Measurements from ENCODE around the gene BEAN1.

BEAN1 gene

DNA sequence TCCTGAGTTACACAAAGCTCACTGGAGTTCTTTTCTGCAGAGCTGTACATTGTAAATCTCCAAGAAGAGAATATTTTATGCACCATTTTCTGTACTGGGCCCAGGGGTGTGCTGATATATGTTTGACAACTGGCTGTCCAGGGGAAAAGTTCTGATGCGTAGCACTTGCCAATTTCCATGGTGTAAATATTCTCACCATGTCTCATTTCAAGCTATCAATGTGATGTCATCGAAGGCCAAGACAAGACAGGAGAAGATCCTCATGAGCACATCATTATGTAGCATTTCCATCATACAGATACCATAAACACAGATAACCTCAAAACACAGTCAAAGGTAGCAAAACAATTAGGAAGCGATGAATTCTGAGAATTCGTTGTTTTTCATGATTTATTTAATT lies 41.7 kb upstream of the BEAN1 start:
- Histone ChIP-seq H3K27ac (ENCODE audit: insufficient read depth, low read length, poor library complexity, severe bottlenecking) (no peak overlapping the region), H3K36me3 (ENCODE audit: control insufficient read depth, insufficient read depth, low read length) (no peaks in the 10 kb centered on the region), H3K27me3 (replicated peaks; ENCODE audit: control insufficient read depth, insufficient read depth, low read length, poor library complexity, severe bottlenecking) (no peaks in the 10 kb centered on the region), H3K9me3 (ENCODE audit: control insufficient read depth, low read length) (no peaks in the 10 kb centered on the region), H3K4me3 (ENCODE audit: insufficient read depth, low read depth, low read length, poor library complexity, severe bottlenecking) (no peak overlapping the region), H3K4me1 (ENCODE audit: control insufficient read depth, insufficient read depth, low read length, poor library complexity, severe bottlenecking) (no peaks in the 10 kb centered on the region)
- no peak for DNase-seq

DNA sequence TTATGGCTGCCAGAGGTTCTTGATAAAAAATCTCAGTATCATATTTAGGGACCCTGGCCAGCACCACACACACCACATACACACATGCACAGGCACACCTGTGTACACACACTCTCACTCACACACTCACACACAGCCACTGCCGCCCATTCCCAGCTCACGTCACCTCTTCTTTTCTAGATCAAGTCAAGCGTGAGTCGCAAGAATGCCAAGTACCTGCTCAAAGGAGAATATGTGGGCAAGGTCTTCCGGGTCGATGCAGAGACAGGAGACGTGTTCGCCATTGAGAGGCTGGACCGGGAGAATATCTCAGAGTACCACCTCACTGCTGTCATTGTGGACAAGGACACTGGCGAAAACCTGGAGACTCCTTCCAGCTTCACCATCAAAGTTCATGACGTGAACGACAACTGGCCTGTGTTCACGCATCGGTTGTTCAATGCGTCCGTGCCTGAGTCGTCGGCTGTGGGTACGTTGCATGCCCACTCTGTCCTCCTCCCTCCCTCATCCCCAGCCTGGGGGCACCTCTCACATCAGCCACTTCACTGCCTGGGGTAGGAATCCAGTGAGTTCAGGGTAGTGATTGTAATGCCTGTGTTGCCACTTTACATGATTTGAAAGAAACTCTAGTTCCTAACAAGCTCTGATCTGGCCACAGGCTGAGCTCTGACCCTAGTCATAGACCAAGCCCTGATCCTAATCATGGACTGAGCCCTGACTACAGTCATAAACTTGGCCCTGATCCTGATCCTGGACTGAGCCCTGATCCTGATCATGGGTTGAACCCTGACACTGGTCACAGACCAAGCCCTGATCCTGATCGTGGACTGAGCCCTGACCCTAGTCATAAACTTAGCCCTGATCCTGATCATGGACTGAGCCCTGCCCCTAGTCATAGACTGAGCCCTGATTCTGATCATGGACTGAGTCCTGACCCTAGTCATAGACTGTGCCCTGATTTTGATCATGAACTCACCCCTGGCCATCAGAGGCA lies 40.2 kb upstream of the BEAN1 start:
- Histone ChIP-seq H3K27ac (ENCODE audit: insufficient read depth, low read length, poor library complexity, severe bottlenecking) (no peak overlapping the region), H3K4me1 (ENCODE audit: control insufficient read depth, insufficient read depth, low read length, poor library complexity, severe bottlenecking) (no peaks in the 10 kb centered on the region), H3K27me3 (replicated peaks; ENCODE audit: control insufficient read depth, insufficient read depth, low read length, poor library complexity, severe bottlenecking) (no peaks in the 10 kb centered on the region), H3K4me3 (ENCODE audit: insufficient read depth, low read depth, low read length, poor library complexity, severe bottlenecking) (no peak overlapping the region), H3K36me3 (ENCODE audit: control insufficient read depth, insufficient read depth, low read length) (no peaks in the 10 kb centered on the region), H3K9me3 (ENCODE audit: control insufficient read depth, low read length) (no peaks in the 10 kb centered on the region)
- no peak for DNase-seq

DNA sequence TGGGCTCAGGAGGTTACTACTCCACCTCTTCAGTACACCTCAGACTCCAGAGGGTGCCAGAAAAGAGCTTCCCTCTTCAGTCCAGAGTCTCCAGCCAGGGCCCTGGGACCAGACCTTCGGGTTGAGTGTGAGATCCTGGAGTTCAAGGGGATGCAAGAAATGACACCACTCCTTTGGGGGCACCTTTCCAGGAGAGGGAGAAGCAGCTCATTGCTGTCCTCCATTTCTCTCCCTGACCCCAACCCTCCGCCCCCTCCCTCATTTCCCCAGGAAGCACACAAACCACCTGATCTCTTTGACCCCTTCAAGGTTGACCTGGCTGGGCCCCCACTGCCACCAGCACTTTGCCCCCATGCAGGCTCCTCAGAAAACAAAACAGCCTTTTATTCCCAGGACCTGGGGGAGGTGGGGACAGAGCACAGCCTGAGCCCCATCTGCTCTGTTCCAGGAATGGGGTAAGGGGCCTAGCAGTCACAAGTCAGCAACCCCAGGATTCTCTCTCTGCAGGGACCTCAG lies 39.2 kb upstream of the BEAN1 start:
- H3K36me3 ChIP-seq (ENCODE audit: control insufficient read depth, insufficient read depth, low read length) = no peaks in the 10 kb centered on the region
- H3K27ac ChIP-seq (ENCODE audit: insufficient read depth, low read length, poor library complexity, severe bottlenecking) = no peak overlapping the region
- H3K4me1 ChIP-seq (ENCODE audit: control insufficient read depth, insufficient read depth, low read length, poor library complexity, severe bottlenecking) = no peaks in the 10 kb centered on the region
- no peak overlapping the region for H3K4me3 ChIP-seq (ENCODE audit: insufficient read depth, low read depth, low read length, poor library complexity, severe bottlenecking)
- no peaks in the 10 kb centered on the region for H3K27me3 ChIP-seq (replicated peaks; ENCODE audit: control insufficient read depth, insufficient read depth, low read length, poor library complexity, severe bottlenecking)
- DNase-seq = no peak
- no peaks in the 10 kb centered on the region for H3K9me3 ChIP-seq (ENCODE audit: control insufficient read depth, low read length)

DNA sequence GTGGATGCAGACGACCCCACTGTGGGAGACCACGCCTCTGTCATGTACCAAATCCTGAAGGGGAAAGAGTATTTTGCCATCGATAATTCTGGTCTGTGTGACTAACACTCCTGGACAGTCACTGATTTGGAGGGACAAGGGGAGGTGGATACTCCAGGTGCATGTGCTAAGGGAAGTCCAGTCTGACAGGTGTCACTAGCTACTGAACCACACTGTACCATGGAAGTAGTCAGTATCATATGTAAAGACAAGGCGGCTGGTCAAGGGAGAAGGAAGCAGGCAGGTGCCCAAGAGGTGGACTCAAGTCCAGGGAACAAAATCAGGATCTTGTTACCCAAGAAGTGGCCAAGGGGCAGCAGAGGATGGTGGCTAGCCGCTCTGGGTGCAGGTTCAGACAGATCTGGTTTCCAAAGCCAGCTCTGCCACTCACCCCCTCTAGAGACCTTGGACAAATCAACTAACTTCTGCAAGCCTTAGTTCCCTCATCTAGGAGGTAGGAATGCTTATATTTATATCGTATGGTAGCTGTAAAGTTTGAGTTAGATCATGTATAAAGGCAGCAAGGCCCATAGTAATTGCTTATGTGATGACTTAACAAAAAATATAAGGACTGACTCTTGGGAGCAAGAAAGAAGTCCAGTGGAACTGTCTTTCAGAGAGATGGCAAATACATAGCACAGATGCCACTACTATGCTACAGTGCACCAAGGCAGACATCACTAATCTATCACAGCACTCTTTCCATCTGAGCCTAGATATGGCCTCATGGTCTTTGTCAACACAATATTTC lies 38.5 kb upstream of the BEAN1 start:
- no peaks in the 10 kb centered on the region for H3K36me3 ChIP-seq (ENCODE audit: control insufficient read depth, insufficient read depth, low read length)
- no peak overlapping the region for H3K4me3 ChIP-seq (ENCODE audit: insufficient read depth, low read depth, low read length, poor library complexity, severe bottlenecking)
- H3K4me1 ChIP-seq (ENCODE audit: control insufficient read depth, insufficient read depth, low read length, poor library complexity, severe bottlenecking) = no peaks in the 10 kb centered on the region
- H3K27me3 ChIP-seq (replicated peaks; ENCODE audit: control insufficient read depth, insufficient read depth, low read length, poor library complexity, severe bottlenecking) = no peaks in the 10 kb centered on the region
- no peak for DNase-seq
- no peak overlapping the region for H3K27ac ChIP-seq (ENCODE audit: insufficient read depth, low read length, poor library complexity, severe bottlenecking)
- no peaks in the 10 kb centered on the region for H3K9me3 ChIP-seq (ENCODE audit: control insufficient read depth, low read length)

DNA sequence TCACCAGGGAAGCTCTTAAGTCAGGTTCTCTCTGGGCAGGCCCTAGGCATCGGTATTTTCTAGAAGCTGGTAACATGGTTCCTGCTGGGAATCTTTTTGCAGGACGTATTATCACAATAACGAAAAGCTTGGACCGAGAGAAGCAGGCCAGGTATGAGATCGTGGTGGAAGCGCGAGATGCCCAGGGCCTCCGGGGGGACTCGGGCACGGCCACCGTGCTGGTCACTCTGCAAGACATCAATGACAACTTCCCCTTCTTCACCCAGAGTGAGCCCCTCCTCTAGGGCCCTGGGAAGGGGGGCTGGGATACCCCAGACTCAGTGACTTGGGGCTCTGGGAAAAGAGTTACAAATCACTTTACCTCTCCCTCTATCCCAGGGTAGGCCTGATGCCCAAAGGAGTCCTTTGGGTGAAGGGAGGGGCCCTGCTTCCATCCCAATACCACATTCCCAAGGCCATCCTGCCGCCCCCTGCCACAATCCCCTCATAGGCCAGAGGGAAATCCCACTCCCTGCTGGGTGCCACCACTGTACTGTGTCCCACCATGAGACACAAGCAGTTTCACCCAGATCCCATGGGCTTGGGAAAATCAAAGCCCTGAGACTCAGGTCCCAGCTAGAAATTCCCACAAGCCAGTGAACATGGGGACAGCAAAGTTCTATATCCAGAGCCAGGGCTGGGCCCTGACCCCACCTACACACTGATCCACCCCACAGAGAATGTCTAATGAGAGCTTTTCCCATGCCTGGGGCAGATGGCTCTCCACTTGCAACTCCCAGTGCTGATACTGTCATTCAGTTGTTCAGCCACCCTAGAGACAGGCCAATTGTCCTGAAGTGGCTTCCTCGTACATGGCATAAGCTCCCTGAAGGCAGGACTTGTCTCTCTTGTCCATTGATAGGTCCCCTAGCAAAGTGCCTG lies 37.6 kb upstream of the BEAN1 start:
- Histone ChIP-seq H3K27me3 (replicated peaks; ENCODE audit: control insufficient read depth, insufficient read depth, low read length, poor library complexity, severe bottlenecking) (no peaks in the 10 kb centered on the region), H3K27ac (ENCODE audit: insufficient read depth, low read length, poor library complexity, severe bottlenecking) (no peak overlapping the region), H3K4me1 (ENCODE audit: control insufficient read depth, insufficient read depth, low read length, poor library complexity, severe bottlenecking) (no peaks in the 10 kb centered on the region), H3K36me3 (ENCODE audit: control insufficient read depth, insufficient read depth, low read length) (no peaks in the 10 kb centered on the region), H3K9me3 (ENCODE audit: control insufficient read depth, low read length) (no peaks in the 10 kb centered on the region), H3K4me3 (ENCODE audit: insufficient read depth, low read depth, low read length, poor library complexity, severe bottlenecking) (no peak overlapping the region)
- DNase-seq = no peak

DNA sequence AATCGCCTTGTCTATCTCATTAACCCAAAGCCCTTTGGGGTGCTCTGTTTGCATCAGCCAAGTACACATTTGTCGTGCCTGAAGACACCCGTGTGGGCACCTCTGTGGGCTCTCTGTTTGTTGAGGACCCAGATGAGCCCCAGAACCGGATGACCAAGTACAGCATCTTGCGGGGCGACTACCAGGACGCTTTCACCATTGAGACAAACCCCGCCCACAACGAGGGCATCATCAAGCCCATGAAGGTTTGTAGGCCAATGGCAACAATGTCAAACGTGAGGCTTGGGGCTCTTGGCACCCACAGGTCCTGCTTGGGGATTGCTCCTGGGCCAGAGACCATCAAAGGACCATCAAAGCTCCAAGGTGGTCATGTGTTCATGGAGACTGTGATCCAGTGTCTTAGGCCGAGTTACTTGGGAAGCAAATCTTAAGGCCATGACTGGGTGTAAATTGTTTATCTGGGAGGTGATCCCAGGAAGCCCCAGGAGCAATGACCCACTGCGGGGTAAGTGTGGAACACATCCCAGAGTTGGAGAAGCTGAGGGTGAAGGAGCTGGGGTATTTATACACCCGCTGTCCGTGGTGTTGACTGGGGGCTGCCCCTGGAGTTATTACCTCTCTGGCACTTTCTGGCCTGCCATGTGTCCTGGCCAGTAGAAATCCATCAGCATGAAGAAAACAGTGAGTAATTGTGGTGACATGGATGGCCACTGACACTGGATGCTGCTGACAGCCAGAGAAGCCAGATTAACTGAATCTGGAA lies 36.6 kb upstream of the BEAN1 start:
- DNase-seq = no peak
- H3K4me1 ChIP-seq (ENCODE audit: control insufficient read depth, insufficient read depth, low read length, poor library complexity, severe bottlenecking) = no peaks in the 10 kb centered on the region
- H3K27ac ChIP-seq (ENCODE audit: insufficient read depth, low read length, poor library complexity, severe bottlenecking) = no peak overlapping the region
- no peak overlapping the region for H3K4me3 ChIP-seq (ENCODE audit: insufficient read depth, low read depth, low read length, poor library complexity, severe bottlenecking)
- no peaks in the 10 kb centered on the region for H3K9me3 ChIP-seq (ENCODE audit: control insufficient read depth, low read length)
- no peaks in the 10 kb centered on the region for H3K36me3 ChIP-seq (ENCODE audit: control insufficient read depth, insufficient read depth, low read length)
- H3K27me3 ChIP-seq (replicated peaks; ENCODE audit: control insufficient read depth, insufficient read depth, low read length, poor library complexity, severe bottlenecking) = no peaks in the 10 kb centered on the region

DNA sequence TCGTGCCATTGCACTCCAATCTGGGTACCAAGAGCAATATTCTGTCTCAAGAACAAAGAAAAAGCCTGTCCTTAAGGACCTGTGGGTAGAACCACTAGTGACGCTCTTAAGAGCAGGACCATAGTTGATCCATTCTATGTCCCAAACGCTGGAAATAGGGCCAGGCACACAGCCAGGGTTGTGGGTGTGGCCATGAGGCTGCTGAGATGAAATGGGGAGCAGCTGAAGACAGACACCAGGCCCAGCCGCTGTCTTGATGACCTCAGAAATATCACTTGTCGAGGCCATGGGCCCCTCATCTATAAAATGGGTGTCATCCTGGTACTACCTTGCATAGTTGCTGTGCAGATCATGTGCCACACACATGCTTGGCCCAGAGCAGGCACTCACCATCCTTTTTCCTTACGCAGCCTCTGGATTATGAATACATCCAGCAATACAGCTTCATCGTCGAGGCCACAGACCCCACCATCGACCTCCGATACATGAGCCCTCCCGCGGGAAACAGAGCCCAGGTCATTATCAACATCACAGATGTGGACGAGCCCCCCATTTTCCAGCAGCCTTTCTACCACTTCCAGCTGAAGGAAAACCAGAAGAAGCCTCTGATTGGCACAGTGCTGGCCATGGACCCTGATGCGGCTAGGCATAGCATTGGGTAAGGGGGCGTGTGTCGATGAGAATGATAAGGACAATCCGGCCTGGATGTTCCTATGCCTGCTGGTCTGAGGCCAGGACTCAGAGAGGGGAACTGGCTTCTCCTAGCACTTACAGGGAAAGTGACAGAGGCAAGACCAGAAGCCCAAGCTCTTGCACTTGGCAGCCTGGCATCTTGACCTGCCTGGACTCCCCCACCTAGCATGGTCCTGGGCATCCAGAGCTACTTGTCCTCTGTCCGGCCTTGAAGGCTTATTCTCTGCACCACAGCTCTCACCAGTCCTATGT lies 35.1 kb upstream of the BEAN1 start:
- Histone ChIP-seq H3K27me3 (replicated peaks; ENCODE audit: control insufficient read depth, insufficient read depth, low read length, poor library complexity, severe bottlenecking) (no peaks in the 10 kb centered on the region), H3K4me3 (ENCODE audit: insufficient read depth, low read depth, low read length, poor library complexity, severe bottlenecking) (no peak overlapping the region), H3K4me1 (ENCODE audit: control insufficient read depth, insufficient read depth, low read length, poor library complexity, severe bottlenecking) (no peaks in the 10 kb centered on the region), H3K9me3 (ENCODE audit: control insufficient read depth, low read length) (no peaks in the 10 kb centered on the region), H3K36me3 (ENCODE audit: control insufficient read depth, insufficient read depth, low read length) (no peaks in the 10 kb centered on the region), H3K27ac (ENCODE audit: insufficient read depth, low read length, poor library complexity, severe bottlenecking) (no peak overlapping the region)
- DNase-seq = no peak

DNA sequence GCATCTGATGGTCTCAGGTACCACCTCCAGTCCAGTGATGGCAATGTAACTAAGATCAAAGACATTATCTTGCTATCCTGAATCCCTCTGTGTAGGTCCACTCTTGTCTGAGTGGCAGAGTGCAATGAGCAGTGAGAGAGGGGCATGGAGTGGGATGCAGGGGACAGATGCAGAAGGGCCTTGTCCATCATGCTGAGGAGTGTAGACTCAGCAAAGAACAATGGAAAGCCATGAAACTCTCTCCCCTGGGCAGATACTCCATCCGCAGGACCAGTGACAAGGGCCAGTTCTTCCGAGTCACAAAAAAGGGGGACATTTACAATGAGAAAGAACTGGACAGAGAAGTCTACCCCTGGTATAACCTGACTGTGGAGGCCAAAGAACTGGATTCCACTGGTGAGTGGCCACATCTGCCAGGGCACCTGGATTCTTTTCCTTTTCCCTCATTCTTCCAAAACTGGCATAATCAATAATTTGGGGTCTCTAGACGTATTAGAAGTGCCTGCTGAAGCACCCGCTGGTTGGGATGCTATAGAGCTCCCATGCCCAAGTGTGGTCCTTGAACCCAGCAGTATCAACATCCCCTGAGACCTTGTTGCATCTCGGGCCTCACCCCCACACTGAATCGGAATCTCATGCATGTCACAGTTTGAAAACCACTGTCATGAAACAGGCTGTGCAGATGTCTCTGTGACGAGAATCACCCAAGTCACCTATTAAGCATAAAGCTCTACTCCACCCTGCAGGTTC lies 31.1 kb upstream of the BEAN1 start:
- H3K4me3 ChIP-seq (ENCODE audit: insufficient read depth, low read depth, low read length, poor library complexity, severe bottlenecking) = no peak overlapping the region
- no peaks in the 10 kb centered on the region for H3K36me3 ChIP-seq (ENCODE audit: control insufficient read depth, insufficient read depth, low read length)
- no peak for DNase-seq
- H3K4me1 ChIP-seq (ENCODE audit: control insufficient read depth, insufficient read depth, low read length, poor library complexity, severe bottlenecking) = no peaks in the 10 kb centered on the region
- no peaks in the 10 kb centered on the region for H3K9me3 ChIP-seq (ENCODE audit: control insufficient read depth, low read length)
- no peak overlapping the region for H3K27ac ChIP-seq (ENCODE audit: insufficient read depth, low read length, poor library complexity, severe bottlenecking)
- H3K27me3 ChIP-seq (replicated peaks; ENCODE audit: control insufficient read depth, insufficient read depth, low read length, poor library complexity, severe bottlenecking) = no peaks in the 10 kb centered on the region
